COLO668 (cell line): ENCODE results near the gene KATNB1.
"Not testable (repeated sequence)": the region's sequence is repeated elsewhere in the genome, so short reads cannot be mapped to it uniquely, and the experiment has no call there.

Experiments
- DNase-seq: peaks from one replicate; lab custom pipeline; 2025; ENCODE audit not compliant: unreplicated experiment; lab: John Stamatoyannopoulos, UW

KATNB1 gene

DNA sequence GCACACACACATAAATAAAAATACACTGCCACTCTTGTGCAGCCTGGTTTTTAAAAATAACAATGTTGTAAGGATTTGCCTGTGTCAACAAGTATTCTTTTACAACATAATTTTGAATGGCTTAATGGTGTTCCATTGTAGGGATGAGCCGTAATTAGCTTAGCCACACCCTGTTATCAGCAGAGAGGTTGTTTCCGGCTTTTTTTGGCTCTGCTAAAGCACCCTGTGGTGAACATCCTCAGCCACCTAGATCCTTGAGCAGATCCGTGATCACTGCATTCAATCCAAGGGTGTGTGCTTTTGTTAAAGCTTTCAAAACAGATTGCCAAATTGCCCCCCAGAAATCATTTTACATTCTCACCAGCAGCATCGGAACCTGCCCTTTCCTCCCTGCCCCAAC is 7.0 kb downstream of the KATNB1 start:
- no peak for DNase-seq

DNA sequence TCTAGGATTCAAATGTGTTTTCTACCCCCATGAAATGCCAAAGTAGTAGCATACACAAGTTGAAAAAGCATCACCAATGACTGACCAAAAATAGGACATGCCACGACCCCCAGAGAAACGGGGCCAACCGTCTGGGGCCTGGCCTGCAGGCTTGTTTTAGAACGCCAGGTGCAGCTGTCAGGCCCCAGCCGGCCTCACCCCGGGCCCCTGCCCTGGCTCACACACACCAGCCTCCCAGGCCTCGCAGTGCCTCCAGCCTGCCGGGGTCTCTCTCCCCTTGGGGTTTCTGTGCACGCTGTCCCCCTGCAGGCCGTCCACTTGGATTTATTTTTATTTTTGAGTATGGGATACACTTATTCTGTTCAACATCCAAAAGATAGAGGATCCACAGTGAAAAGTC is 7.9 kb downstream of the KATNB1 start:
- no peak for DNase-seq

- no peak for DNase-seq
These were observed 8.5 kb downstream of the KATNB1 start for GRCh38 chr16:57743886-57744641.

DNA sequence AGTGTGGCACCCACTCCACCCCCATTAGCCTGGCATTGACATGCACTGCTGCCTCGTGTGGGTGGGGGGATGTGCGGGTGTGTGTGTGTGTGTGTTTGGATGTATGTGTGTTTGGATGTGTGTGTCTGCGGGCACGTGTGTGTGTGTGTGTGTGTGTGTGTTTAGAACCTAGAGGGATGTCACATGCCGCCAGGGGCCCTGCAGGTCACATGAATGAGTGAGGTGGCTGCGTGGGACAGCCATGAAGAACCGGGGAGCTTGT is 9.0 kb downstream of the KATNB1 start:
- DNase-seq, result no peak

- no peak for DNase-seq
These were observed 10.2 kb downstream of the KATNB1 start for GRCh38 chr16:57745768-57746167.

- not testable (repeated sequence) for DNase-seq
These were observed 10.7 kb downstream of the KATNB1 start for GRCh38 chr16:57746316-57746715.

- DNase-seq, result no peak
These were observed 11.5 kb downstream of the KATNB1 start for GRCh38 chr16:57747091-57747490.

DNA sequence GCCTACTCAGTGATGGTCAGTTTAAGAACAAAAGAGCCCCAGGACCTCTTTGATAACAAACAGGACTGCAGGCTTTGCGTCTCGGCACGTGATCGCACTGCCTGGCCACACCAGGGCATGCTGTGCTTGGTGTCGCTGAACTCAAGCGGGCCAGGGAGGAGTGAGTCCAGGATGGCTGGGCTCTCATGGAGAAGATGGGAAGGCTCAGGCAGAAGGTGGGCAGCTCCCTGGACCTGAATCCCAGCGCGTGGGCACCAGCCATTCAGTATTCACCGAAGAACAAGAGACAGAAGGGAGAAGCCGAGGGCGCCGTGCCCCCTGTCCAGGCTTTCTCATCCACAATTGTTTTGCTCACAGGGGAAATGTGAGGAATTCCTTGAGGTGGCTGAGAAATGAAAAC is 11.9 kb downstream of the KATNB1 start:
- DNase-seq, result no peak

- no peak for DNase-seq
These were observed 12.4 kb downstream of the KATNB1 start for GRCh38 chr16:57747996-57748395.

- DNase-seq, result no peak
These were observed 13.0 kb downstream of the KATNB1 start for GRCh38 chr16:57748596-57748995.

DNA sequence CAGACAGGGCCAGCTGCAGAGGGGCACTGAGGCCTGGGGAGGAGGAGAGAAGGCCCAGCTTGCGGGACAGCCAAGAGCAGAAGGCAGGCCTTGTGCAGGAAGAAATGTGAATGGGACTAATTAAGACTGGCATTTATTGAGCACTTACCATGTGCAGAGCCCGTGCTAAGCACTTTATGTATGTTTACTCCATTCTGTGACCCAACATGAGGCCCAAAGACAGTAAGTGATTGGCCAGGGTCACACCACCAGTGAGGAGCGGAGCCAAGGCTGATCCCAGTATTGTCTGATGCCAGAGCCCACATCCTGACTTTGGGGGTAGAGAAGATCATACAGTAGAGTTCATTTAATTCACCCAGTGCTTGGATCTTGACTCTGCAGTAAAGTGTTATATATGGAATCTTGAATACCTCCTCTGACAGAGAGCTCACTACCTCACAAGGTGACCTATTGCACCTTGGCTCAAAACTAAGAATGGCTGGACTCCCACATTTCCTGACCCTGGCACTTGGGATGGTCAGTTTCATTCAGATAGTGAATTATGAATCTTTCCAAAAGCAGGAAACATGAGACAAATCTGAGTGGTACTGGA is 13.6 kb downstream of the KATNB1 start:
- DNase-seq, result no peak

- no peak for DNase-seq
These were observed 14.4 kb downstream of the KATNB1 start for GRCh38 chr16:57749856-57750452.

DNA sequence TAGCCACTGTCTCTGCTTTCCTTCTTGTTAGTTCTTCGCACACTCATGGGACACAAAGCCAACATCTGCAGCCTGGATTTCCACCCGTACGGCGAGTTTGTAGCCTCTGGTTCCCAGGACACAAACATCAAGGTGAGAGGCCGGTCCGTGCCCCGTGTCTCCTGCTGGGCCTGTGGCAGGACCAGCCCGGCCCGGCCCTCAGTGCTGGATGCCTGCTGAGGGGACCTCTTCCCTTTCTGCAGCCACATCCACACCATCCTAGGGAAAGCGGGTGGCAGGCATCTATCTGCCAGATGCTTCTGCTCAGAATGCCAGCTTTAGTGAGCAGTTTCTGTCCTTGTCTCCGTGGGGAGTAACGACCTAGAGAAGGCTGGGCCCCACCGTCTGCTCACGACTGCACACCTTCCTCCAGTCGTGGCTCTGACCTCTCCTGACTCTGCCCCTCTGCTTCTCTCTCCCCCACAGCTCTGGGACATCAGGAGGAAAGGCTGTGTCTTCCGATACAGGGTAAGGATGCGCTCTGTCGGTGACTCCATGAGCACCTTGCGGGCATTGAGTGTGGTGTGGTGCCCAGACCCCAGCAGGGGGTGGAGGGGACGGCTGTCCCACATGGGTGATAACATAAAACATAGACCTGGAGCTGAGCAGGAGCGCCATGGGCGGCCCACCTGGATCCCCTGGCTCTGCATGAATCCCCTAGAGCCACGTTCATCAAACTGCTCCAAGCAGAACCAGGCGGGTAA is 15.4 kb downstream of the KATNB1 start:
- DNase-seq, result no peak

DNA sequence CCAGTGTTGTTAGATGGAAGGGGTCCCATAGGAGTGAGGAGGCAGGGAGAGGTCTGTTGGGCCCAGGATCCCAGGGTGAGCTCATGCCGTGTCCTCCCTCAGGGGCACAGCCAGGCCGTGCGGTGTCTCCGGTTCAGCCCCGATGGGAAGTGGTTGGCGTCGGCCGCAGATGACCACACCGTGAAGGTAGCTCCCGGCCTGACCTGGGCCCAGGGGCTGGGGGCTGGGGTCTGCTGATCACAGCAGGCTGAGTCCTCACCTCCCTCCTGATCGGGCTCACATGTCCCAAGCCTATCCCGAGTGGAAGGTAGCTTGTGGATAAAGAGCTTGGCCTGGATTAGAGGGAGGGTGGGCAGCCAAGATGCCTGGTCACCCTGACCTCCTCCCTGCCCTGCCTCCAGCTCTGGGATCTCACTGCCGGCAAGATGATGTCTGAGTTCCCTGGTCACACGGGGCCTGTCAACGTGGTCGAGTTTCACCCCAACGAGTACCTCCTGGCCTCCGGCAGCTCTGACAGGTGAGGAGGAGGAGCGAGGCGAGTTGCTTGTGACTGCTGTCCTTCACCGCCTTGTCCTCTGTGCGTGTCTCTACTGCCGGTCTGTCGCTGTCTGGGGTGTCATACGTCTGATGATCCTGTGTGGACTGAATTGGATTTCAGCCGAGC is 16.1 kb downstream of the KATNB1 start:
- no peak for DNase-seq

GRCh38 chr16:57752203-57752580 is 16.6 kb downstream of the KATNB1 start:
- no peak for DNase-seq

DNA sequence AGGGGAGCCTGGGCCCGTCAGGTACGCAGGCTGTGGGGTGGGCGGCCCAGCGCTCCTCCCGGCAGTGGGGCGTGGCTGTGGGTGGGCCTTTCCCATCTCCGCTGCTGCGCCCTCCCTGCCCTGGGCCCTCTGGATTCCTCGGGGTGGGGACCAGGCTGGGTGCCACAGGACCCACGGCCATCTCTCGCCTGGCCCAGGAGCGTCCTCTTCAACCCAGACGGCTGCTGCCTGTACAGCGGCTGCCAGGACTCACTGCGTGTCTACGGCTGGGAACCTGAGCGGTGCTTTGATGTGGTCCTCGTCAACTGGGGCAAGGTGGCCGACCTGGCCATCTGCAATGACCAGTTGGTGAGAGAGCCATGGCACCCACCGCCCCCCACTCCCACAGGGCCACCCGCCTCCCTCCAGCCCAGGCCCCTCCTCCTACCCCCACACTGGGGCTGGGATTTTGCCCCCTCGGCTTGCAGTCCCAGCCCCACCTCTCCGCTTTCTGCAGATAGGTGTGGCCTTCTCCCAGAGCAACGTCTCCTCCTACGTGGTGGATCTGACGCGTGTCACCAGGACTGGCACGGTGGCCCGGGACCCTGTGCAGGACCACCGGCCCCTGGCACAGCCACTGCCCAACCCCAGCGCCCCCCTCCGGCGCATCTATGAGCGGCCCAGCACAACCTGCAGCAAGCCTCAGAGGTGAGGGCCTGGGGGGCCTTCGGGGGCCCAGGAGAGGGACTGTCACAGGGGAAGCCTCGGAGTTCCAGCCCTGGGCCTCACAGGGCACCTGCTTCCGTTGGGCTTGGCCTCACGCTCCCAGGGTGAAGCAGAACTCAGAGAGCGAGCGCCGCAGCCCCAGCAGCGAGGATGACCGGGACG is 17.2 kb downstream of the KATNB1 start:
- DNase-seq, result no peak

- no peak for DNase-seq
These were observed 18.1 kb downstream of the KATNB1 start for GRCh38 chr16:57753448-57754353.

GRCh38 chr16:57754354-57755060 is 18.9 kb downstream of the KATNB1 start:
- no peak for DNase-seq
